BJ (cell line): ENCODE data around the gene SBF2. TPM values are rescaled to one million over a fixed set of nuclear protein-coding genes. Genes with fewer than 3 reads are reported as not detected.
"Not testable (repeated sequence)": the region's sequence is repeated elsewhere in the genome, so short reads cannot be mapped to it uniquely, and the experiment has no call there.

Source experiments
- CTCF ChIA-PET: fragments of 350-600 bp; formaldehyde crosslinking; extraction: SDS; loops from one replicate; lab custom pipeline; 2021; ENCODE audit warnings: antibody characterized with exemption, inconsistent platforms; lab: Yijun Ruan, JAX
- POLR2A ChIA-PET: fragments of 300-600 bp; sonication (Branson Sonifier 250); formaldehyde crosslinking; extraction: SDS; loops from one replicate; lab custom pipeline; 2021; ENCODE audit warnings: antibody characterized with exemption; lab: Charles Lee
- DNase-seq: peaks from one replicate; pipeline ENCODE4 v3.0.0-alpha.2; 2011; ENCODE audit warnings: low read depth
- H3K27me3 ChIP-seq: 2 replicates; pipeline ENCODE4 v1.6.0; 2011; ENCODE audit warnings: low read length; ENCODE audit not compliant: control insufficient read depth, insufficient read depth
- H3K36me3 ChIP-seq: 2 replicates; pipeline ENCODE4 v1.5.1; 2011; ENCODE audit warnings: low read length; ENCODE audit not compliant: control insufficient read depth, insufficient read depth
- H3K4me3 ChIP-seq: 2 replicates; pipeline ENCODE4 v1.5.1; 2011; ENCODE audit warnings: low read depth, mild to moderate bottlenecking, control low read depth, low read length
- polyA plus RNA-seq: library from polyadenylated mRNA; depleted of rRNA; stranded (reverse); fragments of >200 nt; gene quantifications from 2 replicates; pipeline ENCODE4 v1.2.3, GENCODE V29; 2011
- TF ChIP-seq, protein P1 (sequence below): IDR thresholded peaks from 2 replicates; pipeline ENCODE4 v1.5.1; 2011; ENCODE audit warnings: low read depth, mild to moderate bottlenecking, control low read depth, inconsistent platforms, low read length, moderate library complexity; ENCODE audit not compliant: insufficient read depth

Gene SBF2
- polyA plus RNA-seq, 1 experiment = 33.8 TPM

DNA sequence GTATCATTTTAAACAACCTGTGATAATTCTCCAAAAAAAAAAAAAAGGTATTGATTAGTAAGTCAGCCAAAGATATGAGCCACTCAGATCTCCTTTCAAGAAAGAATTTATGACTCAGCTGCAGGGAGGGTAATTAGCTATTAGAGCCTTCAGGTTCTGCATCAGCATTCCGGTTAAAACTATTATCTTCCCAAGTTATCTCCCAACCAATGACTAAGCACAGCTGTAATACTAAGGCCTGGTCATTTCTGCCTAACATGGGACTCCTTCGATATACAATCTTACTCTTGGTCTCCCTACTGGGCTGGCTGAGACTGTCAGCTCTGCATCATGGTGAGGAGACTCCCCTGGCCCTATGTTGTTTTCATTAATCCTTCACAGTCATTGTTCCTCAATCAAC is 60.4 kb downstream of the SBF2 start:
- peak; percentile 37 for DNase-seq
- no peaks in the 10 kb centered on the region for H3K36me3 ChIP-seq
- POLR2A ChIA-PET = no interaction called here
- CTCF ChIA-PET = interaction anchor here (0.6 to 2.4 kb wide), 5 partner anchors 26 to 403 kb away, joined by 3 to 8 read pairs (median 3); no protein-coding TSS in a partner anchor
- H3K27me3 ChIP-seq = no peaks in the 10 kb centered on the region
- H3K4me3 ChIP-seq = no peak overlapping the region
- TF ChIP-seq, protein P1, sequence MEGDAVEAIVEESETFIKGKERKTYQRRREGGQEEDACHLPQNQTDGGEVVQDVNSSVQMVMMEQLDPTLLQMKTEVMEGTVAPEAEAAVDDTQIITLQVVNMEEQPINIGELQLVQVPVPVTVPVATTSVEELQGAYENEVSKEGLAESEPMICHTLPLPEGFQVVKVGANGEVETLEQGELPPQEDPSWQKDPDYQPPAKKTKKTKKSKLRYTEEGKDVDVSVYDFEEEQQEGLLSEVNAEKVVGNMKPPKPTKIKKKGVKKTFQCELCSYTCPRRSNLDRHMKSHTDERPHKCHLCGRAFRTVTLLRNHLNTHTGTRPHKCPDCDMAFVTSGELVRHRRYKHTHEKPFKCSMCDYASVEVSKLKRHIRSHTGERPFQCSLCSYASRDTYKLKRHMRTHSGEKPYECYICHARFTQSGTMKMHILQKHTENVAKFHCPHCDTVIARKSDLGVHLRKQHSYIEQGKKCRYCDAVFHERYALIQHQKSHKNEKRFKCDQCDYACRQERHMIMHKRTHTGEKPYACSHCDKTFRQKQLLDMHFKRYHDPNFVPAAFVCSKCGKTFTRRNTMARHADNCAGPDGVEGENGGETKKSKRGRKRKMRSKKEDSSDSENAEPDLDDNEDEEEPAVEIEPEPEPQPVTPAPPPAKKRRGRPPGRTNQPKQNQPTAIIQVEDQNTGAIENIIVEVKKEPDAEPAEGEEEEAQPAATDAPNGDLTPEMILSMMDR = no peak

DNA sequence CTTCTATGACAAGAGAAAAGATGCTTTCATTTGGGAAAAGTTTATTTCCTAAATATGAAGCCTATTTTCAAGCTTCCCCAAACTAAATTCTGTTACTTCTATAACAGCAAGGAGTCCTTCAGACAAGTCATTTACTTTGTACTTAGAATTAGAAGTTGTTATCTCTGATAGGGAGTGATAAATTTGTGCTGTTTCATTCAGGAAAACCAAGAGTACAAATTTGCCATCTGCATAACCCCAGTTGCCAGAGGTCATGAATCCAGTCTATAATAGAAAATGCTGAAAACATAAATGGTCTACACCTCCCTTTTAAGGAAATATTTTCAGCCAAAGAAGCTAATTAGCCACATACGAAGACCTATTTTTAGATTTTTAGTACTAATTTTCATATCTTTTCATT is 61.3 kb downstream of the SBF2 start:
- ChIA-PET CTCF (interaction anchor here (0.6 to 2.4 kb wide), 4 partner anchors 25 to 346 kb away, joined by 3 to 8 read pairs (median 4); no protein-coding TSS in a partner anchor), POLR2A (no interaction called here)
- no peak for DNase-seq
- Histone ChIP-seq H3K27me3 (no peaks in the 10 kb centered on the region), H3K4me3 (no peak overlapping the region), H3K36me3 (no peaks in the 10 kb centered on the region)
- TF ChIP-seq, protein P1 = no peak

DNA sequence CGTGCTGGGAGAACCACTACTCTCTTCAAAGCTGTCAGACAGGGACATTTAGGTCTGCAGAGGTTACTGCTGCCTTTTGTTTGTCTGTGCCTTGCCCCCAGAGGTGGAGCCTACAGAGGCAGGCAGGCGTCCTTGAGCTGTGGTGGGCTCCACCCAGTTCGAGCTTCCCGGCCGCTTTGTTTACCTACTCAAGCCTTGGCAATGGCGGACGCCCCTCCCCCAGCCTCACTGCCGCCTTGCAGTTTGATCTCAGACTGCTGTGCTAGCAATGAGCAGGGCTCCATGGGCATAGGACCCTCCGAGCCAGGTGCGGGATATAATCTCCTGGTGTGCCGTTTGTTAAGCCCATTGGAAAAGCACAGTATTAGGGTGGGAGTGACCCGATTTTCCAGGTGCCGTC is 62.2 kb downstream of the SBF2 start:
- H3K27me3 ChIP-seq, H3K4me3 ChIP-seq, H3K36me3 ChIP-seq, POLR2A ChIA-PET, DNase-seq: not testable (repeated sequence)
- CTCF ChIA-PET = interaction anchor here (2.4 kb wide), 1 partner anchor 24 kb away, joined by 8 read pairs; no protein-coding TSS in a partner anchor

DNA sequence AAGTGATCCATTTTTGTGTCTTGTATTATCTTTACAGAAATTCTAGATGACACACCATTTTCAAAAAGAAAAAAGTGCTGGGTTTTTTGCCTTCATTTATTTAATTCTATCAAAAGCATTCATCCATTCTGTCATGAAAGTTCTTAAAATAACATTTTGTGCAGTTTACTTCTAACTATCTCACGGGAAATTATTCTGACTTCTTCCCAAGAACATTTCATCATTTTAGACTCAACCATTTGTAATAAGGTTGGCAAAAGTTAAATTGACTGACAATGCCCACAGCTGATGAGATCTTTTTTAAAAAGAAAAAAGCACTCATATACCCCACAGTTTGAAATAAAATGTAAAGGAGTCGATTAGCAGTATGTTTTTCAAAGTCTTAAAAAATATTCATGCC is 68.5 kb downstream of the SBF2 start:
- TF ChIP-seq, protein P1 = no peak
- ChIA-PET POLR2A (no interaction called here), CTCF (no interaction called here)
- no peaks in the 10 kb centered on the region for H3K36me3 ChIP-seq
- no peak overlapping the region for H3K4me3 ChIP-seq
- H3K27me3 ChIP-seq = no peaks in the 10 kb centered on the region
- no peak for DNase-seq

DNA sequence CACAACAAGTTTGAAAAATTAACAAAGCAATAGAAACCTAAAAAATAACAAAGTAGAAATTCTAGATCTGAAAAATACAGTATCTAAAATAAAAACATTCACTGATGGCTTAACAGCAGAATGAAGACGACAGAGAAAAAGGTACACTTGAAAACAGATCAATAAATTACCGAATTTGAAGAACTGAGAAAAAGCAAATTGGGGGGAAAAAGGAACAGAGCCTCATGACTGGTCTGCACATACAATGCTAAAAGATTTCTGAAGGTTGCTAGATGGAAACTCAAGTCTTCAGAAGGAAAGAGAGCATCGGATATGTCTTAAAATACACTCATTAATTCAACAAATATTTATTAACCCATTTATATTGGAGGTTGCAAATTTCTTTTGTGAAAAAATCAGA is 71.6 kb downstream of the SBF2 start:
- H3K36me3 ChIP-seq = no peaks in the 10 kb centered on the region
- no peak overlapping the region for H3K4me3 ChIP-seq
- ChIA-PET CTCF (interaction anchor here (1.4 to 1.7 kb wide), 2 partner anchors 15 to 146 kb away, joined by 3 to 5 read pairs; no protein-coding TSS in a partner anchor), POLR2A (no interaction called here)
- no peaks in the 10 kb centered on the region for H3K27me3 ChIP-seq
- no peak for DNase-seq
- TF ChIP-seq, protein P1 = no peak

DNA sequence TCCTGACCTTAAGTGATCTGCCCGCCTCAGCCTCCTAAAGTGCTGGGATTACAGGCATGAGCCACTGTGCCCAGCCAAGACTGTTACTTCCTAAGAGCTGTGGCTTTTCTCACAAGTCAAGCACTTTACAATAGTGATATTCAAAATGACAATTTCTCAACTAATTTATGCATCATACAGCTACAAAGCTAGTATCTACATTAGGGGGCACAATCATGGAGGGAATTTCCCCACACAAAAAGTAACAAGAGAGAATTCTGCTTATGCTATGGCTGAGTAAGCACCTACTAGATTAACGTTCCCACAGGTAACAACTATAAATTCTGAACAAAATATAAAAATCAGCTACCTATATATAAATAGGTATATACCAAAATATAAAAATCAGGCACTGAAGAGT is 72.7 kb downstream of the SBF2 start:
- no peaks in the 10 kb centered on the region for H3K27me3 ChIP-seq
- no peak overlapping the region for H3K4me3 ChIP-seq
- ChIA-PET POLR2A (no interaction called here), CTCF (interaction anchor here (0.7 to 1.3 kb wide), 2 partner anchors 14 to 17 kb away, joined by 3 to 5 read pairs; no protein-coding TSS in a partner anchor)
- no peak for DNase-seq
- TF ChIP-seq, protein P1 = no peak
- H3K36me3 ChIP-seq = no peaks in the 10 kb centered on the region
